Gastrocnemius medialis (tissue), 4 donors: ENCODE results near the gene RASGRP3. TPM values are rescaled to one million over a fixed set of nuclear protein-coding genes. Genes with fewer than 3 reads are reported as not detected.

Experiments
- ATAC-seq, 2 donors: fragments of 150-250 bp; one replicate each; pipeline ENCODE4 v1.9.1; 2016
- DNase-seq, 2 donors: peaks; one replicate each; pipeline ENCODE4 v3.0.0-alpha.2; 2019
- H3K27ac ChIP-seq, 4 donors: fragments of 200-600 bp; sonication (generic); 1 replicate in 1 of 4; 2 replicates in 3 of 4; pipeline ENCODE4 v1.5.1; 2016 to 2018; ENCODE audit warnings: mild to moderate bottlenecking in 2 of 4, moderate library complexity in 1 of 4
- H3K27me3 ChIP-seq, 3 donors: fragments of 200-600 bp; sonication (generic) in 2 of 3; 1 replicate in 1 of 3; 2 replicates in 2 of 3; pipeline versions ENCODE4 v1.5.1 to v1.6.0; 2016 to 2019; ENCODE audit warnings: mild to moderate bottlenecking in 1 of 3, moderate library complexity in 1 of 3
- H3K36me3 ChIP-seq, 2 donors: fragments of 200-600 bp; sonication (generic) in 1 of 2; one replicate each; pipeline ENCODE4 v1.5.1; 2017 to 2018
- H3K4me1 ChIP-seq, 2 donors: fragments of 200-600 bp; sonication (generic) in 1 of 2; one replicate each; pipeline ENCODE4 v1.5.1; 2016 to 2017; ENCODE audit warnings: mild to moderate bottlenecking in 2 of 2
- H3K4me3 ChIP-seq, 4 donors: fragments of 200-600 bp; sonication (generic) in 3 of 4; 1 replicate in 1 of 4; 2 replicates in 3 of 4; pipeline ENCODE4 v1.5.1; 2016 to 2019; ENCODE audit warnings: mild to moderate bottlenecking in 2 of 4
- H3K9me3 ChIP-seq, 3 donors: fragments of 200-600 bp; sonication (generic) in 2 of 3; 1 replicate in 1 of 3; 2 replicates in 2 of 3; pipeline ENCODE4 v1.5.1; 2016 to 2019
- CTCF ChIP-seq, 5 experiments: fragments of 450-650 bp in 3 of 5; fragments of 200-600 bp in 2 of 5; sonication (generic) in 2 of 5; IDR thresholded peaks in 4 of 5; conservative IDR thresholded peaks in 1 of 5; 1 replicate in 4 of 5; 2 replicates in 1 of 5; pipeline ENCODE4 v1.5.1; 2016 to 2019; ENCODE audit warnings: antibody characterized with exemption in 5 of 5, mild to moderate bottlenecking in 3 of 5, moderate library complexity in 3 of 5
- POLR2A ChIP-seq, 2 donors: fragments of 450-650 bp; IDR thresholded peaks; one replicate each; pipeline ENCODE4 v1.6.1; 2017; ENCODE audit warnings: antibody characterized with exemption in 2 of 2, mild to moderate bottlenecking in 2 of 2, moderate library complexity in 2 of 2
- in situ Hi-C, 4 donors: fragments of 200-750 bp; cut with MboI; loops; one replicate each; pipeline versions ENCODE4 v1.15.0 to v1.8.0; 2017; ENCODE audit warnings: low sequenced_read_pairs in 4 of 4
- intact Hi-C: fragments of 100-400 bp; cut with DNase I; formaldehyde crosslinking; loops from one replicate; pipeline ENCODE4 v1.15.1; 2023; ENCODE audit warnings: low total_unique reads
- total RNA-seq, 4 donors: library from RNA; depleted of rRNA; stranded (reverse); fragments of >200 nt; gene quantifications; one replicate each; pipeline versions ENCODE4 v1.1.0 to v1.2.3, GENCODE V29; 2016

RASGRP3 gene
- total RNA-seq, 4 donors from 2014 or later = 10.0 to 22.5 (median 12.1) TPM

GRCh38 chr2:33521791-33522281 lies 45.4 kb downstream of the RASGRP3 start:
- Histone ChIP-seq H3K27ac (peak overlapping the region in 1 of 4 donors; percentile 29), H3K36me3 (peaks cover 0 to 5% of the 10 kb centered on the region in 2 donors), H3K9me3 (no peaks in the 10 kb centered on the region), H3K4me3 (no peak overlapping the region), H3K4me1 (peaks cover 2 to 7% of the 10 kb centered on the region in 2 donors), H3K27me3 (no peaks in the 10 kb centered on the region)
- DNase-seq = no peak
- intact Hi-C loops = no loop called here
- TF ChIP-seq CTCF (IDR thresholded peaks at IDR 0.05 in 4 of 5, conservative IDR thresholded peaks at IDR 0.05 in 1 of 5) (no peak), POLR2A (IDR thresholded peaks at IDR 0.05) (no peak)
- ATAC-seq = peak in 1 of 2 donors; percentile 38
- in situ Hi-C loops = no loop called here

- Histone ChIP-seq H3K4me1 (peaks cover 2 to 7% of the 10 kb centered on the region in 2 donors), H3K9me3 (no peaks in the 10 kb centered on the region), H3K27ac (no peak overlapping the region), H3K27me3 (no peaks in the 10 kb centered on the region), H3K36me3 (no peaks in the 10 kb centered on the region), H3K4me3 (no peak overlapping the region)
- ATAC-seq = no peak
- TF ChIP-seq POLR2A (IDR thresholded peaks at IDR 0.05) (no peak), CTCF (IDR thresholded peaks at IDR 0.05 in 4 of 5, conservative IDR thresholded peaks at IDR 0.05 in 1 of 5) (no peak)
- intact Hi-C loops = no loop called here
- in situ Hi-C loops = no loop called here
- DNase-seq = no peak
Measured at GRCh38 chr2:33522576-33522975, 46.1 kb downstream of the RASGRP3 start.

- DNase-seq (no peak), ATAC-seq (no peak)
- TF ChIP-seq CTCF (IDR thresholded peaks at IDR 0.05 in 4 of 5, conservative IDR thresholded peaks at IDR 0.05 in 1 of 5) (no peak), POLR2A (IDR thresholded peaks at IDR 0.05) (no peak)
- Histone ChIP-seq H3K36me3 (no peaks in the 10 kb centered on the region), H3K9me3 (no peaks in the 10 kb centered on the region), H3K4me3 (no peak overlapping the region), H3K27ac (peak overlapping the region in 1 of 4 donors; percentile 29), H3K4me1 (peaks cover 2 to 7% of the 10 kb centered on the region in 2 donors), H3K27me3 (no peaks in the 10 kb centered on the region)
- in situ Hi-C loops = no loop called here
- intact Hi-C loops = no loop called here
Measured at GRCh38 chr2:33525666-33526065, 49.2 kb downstream of the RASGRP3 start.

- no peak for TF ChIP-seq POLR2A (IDR thresholded peaks at IDR 0.05)
- no peak for TF ChIP-seq CTCF (IDR thresholded peaks at IDR 0.05 in 4 of 5, conservative IDR thresholded peaks at IDR 0.05 in 1 of 5)
- intact Hi-C loops = no loop called here
- Histone ChIP-seq H3K4me3 (no peak overlapping the region), H3K27me3 (no peaks in the 10 kb centered on the region), H3K4me1 (peaks cover 4 to 7% of the 10 kb centered on the region in 2 donors), H3K9me3 (no peaks in the 10 kb centered on the region), H3K36me3 (no peaks in the 10 kb centered on the region), H3K27ac (peak overlapping the region in 1 of 4 donors; percentile 29)
- DNase-seq (no peak), ATAC-seq (no peak)
- in situ Hi-C loops = no loop called here
Measured at GRCh38 chr2:33526132-33526531, 49.7 kb downstream of the RASGRP3 start.

- ATAC-seq = no peak
- no peak overlapping the region for H3K4me3 ChIP-seq
Measured at GRCh38 chr2:33526921-33527320, 50.5 kb downstream of the RASGRP3 start.

More at GRCh38 chr2:33526921-33527320, 50.5 kb downstream of the RASGRP3 start:
- Histone ChIP-seq H3K9me3 (no peaks in the 10 kb centered on the region), H3K36me3 (no peaks in the 10 kb centered on the region), H3K4me1 (peaks cover 3 to 10% of the 10 kb centered on the region in 2 donors), H3K27ac (no peak overlapping the region), H3K27me3 (no peaks in the 10 kb centered on the region)
- intact Hi-C loops = no loop called here
- DNase-seq = no peak
- in situ Hi-C loops = no loop called here
- no peak for TF ChIP-seq POLR2A (IDR thresholded peaks at IDR 0.05)
- TF ChIP-seq CTCF (IDR thresholded peaks at IDR 0.05 in 4 of 5, conservative IDR thresholded peaks at IDR 0.05 in 1 of 5) = no peak
